Measurements from ENCODE around the gene AOPEP.

- no peak for TF ChIP-seq POLR2A (IDR thresholded peaks at IDR 0.05)
- TF ChIP-seq CTCF (IDR thresholded peaks at IDR 0.05), result no peak
- no peak for TF ChIP-seq POLR2AphosphoS5 (IDR thresholded peaks at IDR 0.05)
Measured at GRCh38 chr9:94813379-94813778, 86.9 kb downstream of the AOPEP start.

Measured in upper lobe of left lung (tissue), 4 donors.